Measurements from ENCODE around the gene NR6A1.

NR6A1 gene

GRCh38 chr9:124795881-124796431 is 24.8 kb upstream of the NR6A1 start:
- no peak for FAIRE-seq

GRCh38 chr9:124794902-124795491 is 23.9 kb upstream of the NR6A1 start:
- DNase-seq (ENCODE audit: insufficient read length, low spot score) (no peak), FAIRE-seq (no peak)
- no peak for TF ChIP-seq CTCF (IDR thresholded peaks at IDR 0.05; ENCODE audit: insufficient read depth, missing control alignments)

More at GRCh38 chr9:124795881-124796431, 24.8 kb upstream of the NR6A1 start:
- no peak for DNase-seq (ENCODE audit: insufficient read length, low spot score)
- TF ChIP-seq CTCF (IDR thresholded peaks at IDR 0.05; ENCODE audit: insufficient read depth, missing control alignments) = no peak

GRCh38 chr9:124793015-124793541 is 22.0 kb upstream of the NR6A1 start:
- FAIRE-seq (no peak), DNase-seq (ENCODE audit: insufficient read length, low spot score) (no peak)
- TF ChIP-seq CTCF (IDR thresholded peaks at IDR 0.05; ENCODE audit: insufficient read depth, missing control alignments) = no peak

GRCh38 chr9:124792257-124793014 is 21.3 kb upstream of the NR6A1 start:
- no peak for FAIRE-seq
- DNase-seq (ENCODE audit: insufficient read length, low spot score) = no peak
- TF ChIP-seq CTCF (IDR thresholded peaks at IDR 0.05; ENCODE audit: insufficient read depth, missing control alignments) = no peak

GRCh38 chr9:124790801-124791505 is 19.8 kb upstream of the NR6A1 start:
- DNase-seq (ENCODE audit: insufficient read length, low spot score) (no peak), FAIRE-seq (no peak)
- no peak for TF ChIP-seq CTCF (IDR thresholded peaks at IDR 0.05; ENCODE audit: insufficient read depth, missing control alignments)

GRCh38 chr9:124790301-124790700 is 19.2 kb upstream of the NR6A1 start:
- no peak for FAIRE-seq
- TF ChIP-seq CTCF (IDR thresholded peaks at IDR 0.05; ENCODE audit: insufficient read depth, missing control alignments) = no peak
- no peak for DNase-seq (ENCODE audit: insufficient read length, low spot score)
